ENCODE measurements around the gene CREB5.

- no peak for TF ChIP-seq ESRRG (CRISPR knock-in tag; IDR thresholded peaks at IDR 0.05)
- TF ChIP-seq ZFP3 (CRISPR knock-in tag; IDR thresholded peaks at IDR 0.05) = no peak
- TF ChIP-seq RARB (CRISPR knock-in tag; IDR thresholded peaks at IDR 0.05) = no peak
- no peak for TF ChIP-seq PATZ1 (CRISPR knock-in tag; IDR thresholded peaks at IDR 0.05; ENCODE audit: borderline replicate concordance)
- TF ChIP-seq POU6F1 (CRISPR knock-in tag; IDR thresholded peaks at IDR 0.05; ENCODE audit: borderline replicate concordance, low read depth) = no peak
- TF ChIP-seq ARNTL (CRISPR knock-in tag; IDR thresholded peaks at IDR 0.05; ENCODE audit: borderline replicate concordance, low read depth) = no peak
- no peak for TF ChIP-seq OSR1 (CRISPR knock-in tag; IDR thresholded peaks at IDR 0.05)
- TF ChIP-seq PPARA (CRISPR knock-in tag; IDR thresholded peaks at IDR 0.05; ENCODE audit: borderline replicate concordance) = no peak
- no peak for TF ChIP-seq ZNF565 (CRISPR knock-in tag; conservative IDR thresholded peaks at IDR 0.05; ENCODE audit: low read depth)
- no peak for TF ChIP-seq TOX (CRISPR knock-in tag; IDR thresholded peaks at IDR 0.05; ENCODE audit: borderline replicate concordance)
- no peak for TF ChIP-seq ZNF8 (CRISPR knock-in tag; IDR thresholded peaks at IDR 0.05)
- TF ChIP-seq TCF4 (CRISPR knock-in tag; IDR thresholded peaks at IDR 0.05; ENCODE audit: borderline replicate concordance) = no peak
These were observed 237.5 kb downstream of the CREB5 start for GRCh38 chr7:28649811-28650210.

All from SK-N-SH treated with all-trans-retinoic acid at 6 μM for 48 hours (cell line).